GM19452 (cell line): ENCODE measurements around the gene ASPHD1.
"Not testable (repeated sequence)": the region's sequence is repeated elsewhere in the genome, so short reads cannot be mapped to it uniquely, and the experiment has no call there.

Source experiments
- ATAC-seq: cut with Tn5 transposase; IDR thresholded peaks from one replicate; pipeline ENCODE4 v1.9.1; 2021; ENCODE audit not compliant: unreplicated experiment

The ASPHD1 gene

GRCh38 chr16:29900102-29900887 lies at the start of gene ASPHD1:
ASPHD1 (plus strand) TSS chr16:29900488; CDS start chr16:29900972, 484 bp downstream.
- peak; percentile 61 for ATAC-seq

- ATAC-seq, result no peak
Observed at GRCh38 chr16:29850998-29851397, 49.3 kb upstream of the ASPHD1 start.

- no peak for ATAC-seq
Observed at GRCh38 chr16:29852654-29853053, 47.6 kb upstream of the ASPHD1 start.

GRCh38 chr16:29854520-29855100 lies 45.7 kb upstream of the ASPHD1 start:
- no peak for ATAC-seq

GRCh38 chr16:29857133-29857760 lies 43.0 kb upstream of the ASPHD1 start:
- ATAC-seq, result no peak

- no peak for ATAC-seq
Observed at GRCh38 chr16:29858149-29858849, 42.0 kb upstream of the ASPHD1 start.

- ATAC-seq, result no peak
Observed at GRCh38 chr16:29858974-29859373, 41.3 kb upstream of the ASPHD1 start.

GRCh38 chr16:29860218-29860617 lies 40.1 kb upstream of the ASPHD1 start:
- ATAC-seq, result no peak

- ATAC-seq, result no peak
Observed at GRCh38 chr16:29862383-29862883, 37.9 kb upstream of the ASPHD1 start.

- ATAC-seq, result peak; percentile 91
Observed at GRCh38 chr16:29862884-29863668, 37.2 kb upstream of the ASPHD1 start, which contains the start of gene CDIPT. CDIPT (minus strand) TSS chr16:29863226; CDS start chr16:29862857, 369 bp downstream.

- no peak for ATAC-seq
Observed at GRCh38 chr16:29863669-29863984, 36.7 kb upstream of the ASPHD1 start.

GRCh38 chr16:29864205-29864604 lies 36.1 kb upstream of the ASPHD1 start:
- no peak for ATAC-seq

GRCh38 chr16:29868396-29869009 lies 31.8 kb upstream of the ASPHD1 start:
- no peak for ATAC-seq

GRCh38 chr16:29869067-29869466 lies 31.2 kb upstream of the ASPHD1 start:
- ATAC-seq, result not testable (repeated sequence)

GRCh38 chr16:29871822-29872546 lies 28.3 kb upstream of the ASPHD1 start:
- ATAC-seq, result no peak

- no peak for ATAC-seq
Observed at GRCh38 chr16:29873319-29873718, 27.0 kb upstream of the ASPHD1 start.

GRCh38 chr16:29875206-29875605 lies 25.1 kb upstream of the ASPHD1 start:
- ATAC-seq, result no peak

GRCh38 chr16:29876217-29876593 lies 24.1 kb upstream of the ASPHD1 start:
- no peak for ATAC-seq

GRCh38 chr16:29876594-29877249 lies 23.6 kb upstream of the ASPHD1 start:
- ATAC-seq, result no peak
